Thyroid gland (tissue), 4 donors: ENCODE results near the gene TPSD1. TPM values are rescaled to one million over a fixed set of nuclear protein-coding genes. Genes with fewer than 3 reads are reported as not detected.
A peak's percentile ranks its signal among the peaks of the same experiment; 100 is the strongest.
"Not testable (repeated sequence)": the region's sequence is repeated elsewhere in the genome, so short reads cannot be mapped to it uniquely, and the experiment has no call there.

Experiments
- DNase-seq, 2 donors: peaks; one replicate each; pipeline ENCODE4 v3.0.0-alpha.2; 2019
- H3K27ac ChIP-seq, 3 donors: fragments of 200-600 bp; sonication (generic); 1 replicate in 2 of 3; 2 replicates in 1 of 3; pipeline ENCODE4 v1.5.1; 2016 to 2019; ENCODE audit warnings: mild to moderate bottlenecking in 1 of 3, moderate library complexity in 1 of 3
- H3K27me3 ChIP-seq: fragments of 200-600 bp; sonication (generic); one replicate; pipeline ENCODE4 v1.5.1; 2019
- H3K36me3 ChIP-seq, 2 donors: fragments of 200-600 bp; sonication (generic); one replicate each; pipeline ENCODE4 v1.5.1; 2016 to 2019
- H3K4me1 ChIP-seq, 2 donors: fragments of 200-600 bp; sonication (generic); one replicate each; pipeline ENCODE4 v1.5.1; 2017 to 2019
- H3K4me3 ChIP-seq, 3 donors: fragments of 200-600 bp; sonication (generic); replicated peaks in 1 of 3; 1 replicate in 2 of 3; 2 replicates in 1 of 3; pipeline ENCODE4 v1.5.1; 2016; ENCODE audit warnings: mild to moderate bottlenecking in 1 of 3
- H3K9me3 ChIP-seq: fragments of 200-600 bp; sonication (generic); one replicate; pipeline ENCODE4 v1.5.1; 2017
- CTCF ChIP-seq, 6 experiments: fragments of 200-600 bp in 3 of 6; fragments of 450-650 bp in 3 of 6; sonication (generic) in 3 of 6; IDR thresholded peaks; one replicate each; pipeline ENCODE4 v1.5.1; 2016 to 2019; ENCODE audit warnings: antibody characterized with exemption in 6 of 6, mild to moderate bottlenecking in 2 of 6, inconsistent platforms in 1 of 6, moderate library complexity in 1 of 6
- POLR2A ChIP-seq, 2 donors: fragments of 450-650 bp; IDR thresholded peaks; one replicate each; pipeline ENCODE4 v1.6.1; 2017; ENCODE audit warnings: antibody characterized with exemption in 2 of 2, mild to moderate bottlenecking in 2 of 2, moderate library complexity in 1 of 2
- WGBS, 2 donors: methylation state at CpG; one replicate each; pipeline ENCODE4 v1.1.5; 2017; 5-methylcytosine and 5-hydroxymethylcytosine counted together
- intact Hi-C: fragments of 100-400 bp; cut with DNase I; formaldehyde crosslinking; loops from one replicate; pipeline ENCODE4 v1.15.1; 2023
- total RNA-seq, 4 donors: library from RNA; depleted of rRNA; stranded (reverse); fragments of >200 nt; gene quantifications; one replicate each; pipeline ENCODE4 v1.2.3, GENCODE V29; 2016

Gene TPSD1
- total RNA-seq, 4 donors from 2014 or later, result 0.33 TPM; not detected in 3

GRCh38 chr16:1265090-1265630, 9.3 kb downstream of the TPSD1 start:
- WGBS, 2 donors, result 67 to 81% methylated on average over 9 to 11 of the region's 13 CpGs

DNA sequence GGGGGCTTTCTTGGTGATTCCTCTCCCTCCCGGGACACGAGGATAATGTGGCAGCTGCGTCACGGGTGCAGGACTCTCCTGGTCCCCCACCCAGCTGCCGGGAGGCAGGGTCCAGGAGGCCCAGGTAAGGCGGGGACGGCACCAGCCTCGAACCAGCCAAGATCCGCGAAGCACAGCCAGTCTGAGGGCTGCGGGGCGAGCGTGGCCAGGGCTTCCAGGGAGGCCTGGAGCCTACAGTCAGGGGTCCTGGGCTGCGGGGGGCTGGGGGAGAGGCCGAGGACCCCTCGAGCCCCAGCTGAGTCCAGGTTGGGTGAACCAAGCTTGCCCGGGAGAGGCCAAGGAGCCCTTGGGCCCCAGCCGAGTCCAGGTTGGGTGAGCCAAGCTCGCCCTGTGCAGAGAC, 10.0 kb downstream of the TPSD1 start:
- Histone ChIP-seq H3K4me1 (no peaks in the 10 kb centered on the region), H3K36me3 (no peaks in the 10 kb centered on the region), H3K27me3 (no peaks in the 10 kb centered on the region), H3K4me3 (no peak overlapping the region), H3K27ac (no peak overlapping the region), H3K9me3 (no peaks in the 10 kb centered on the region)
- DNase-seq, result no peak
- TF ChIP-seq CTCF (IDR thresholded peaks at IDR 0.05) (no peak), POLR2A (IDR thresholded peaks at IDR 0.05) (no peak)
- intact Hi-C loops, result no loop called here
- 82 to 84% methylated on average over 11 to 19 of the region's 19 CpGs for WGBS, 2 donors

More at GRCh38 chr16:1265090-1265630, 9.3 kb downstream of the TPSD1 start:
- no peaks in the 10 kb centered on the region for H3K27me3 ChIP-seq
- intact Hi-C loops, result no loop called here
- H3K27ac ChIP-seq, result no peak overlapping the region
- no peak for DNase-seq
- H3K4me1 ChIP-seq, result no peaks in the 10 kb centered on the region
- no peaks in the 10 kb centered on the region for H3K9me3 ChIP-seq
- no peaks in the 10 kb centered on the region for H3K36me3 ChIP-seq
- no peak overlapping the region for H3K4me3 ChIP-seq
- TF ChIP-seq POLR2A (IDR thresholded peaks at IDR 0.05) (no peak), CTCF (IDR thresholded peaks at IDR 0.05) (no peak)

DNA sequence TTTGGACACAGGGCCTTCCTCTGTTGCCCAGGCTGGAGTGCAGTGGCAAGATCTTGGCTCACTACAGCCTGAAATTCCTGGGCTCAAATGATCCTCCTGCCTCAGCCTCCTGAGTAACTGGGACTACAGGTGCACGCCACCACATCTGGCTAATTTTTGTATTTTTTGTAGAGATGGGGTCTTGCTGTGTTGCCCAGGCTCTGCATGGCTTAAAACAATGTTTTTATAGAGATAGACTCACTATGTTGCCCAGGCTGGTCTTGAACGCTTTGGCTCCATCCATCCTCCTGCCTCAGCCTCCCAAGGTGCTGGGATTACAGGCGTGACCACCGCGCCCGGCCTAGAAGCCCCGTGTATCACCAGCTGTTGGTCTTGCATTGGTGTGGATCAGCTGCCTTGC, 13.5 kb downstream of the TPSD1 start:
- WGBS, 2 donors, result 91 to 97% methylated on average over 7 of the region's 7 CpGs
- H3K27me3 ChIP-seq, intact Hi-C loops, DNase-seq, H3K4me3 ChIP-seq, H3K36me3 ChIP-seq, H3K9me3 ChIP-seq, H3K4me1 ChIP-seq, H3K27ac ChIP-seq: not testable (repeated sequence)

- H3K4me3 ChIP-seq, result no peak overlapping the region
- no peaks in the 10 kb centered on the region for H3K27me3 ChIP-seq
- TF ChIP-seq POLR2A (IDR thresholded peaks at IDR 0.05) (no peak), CTCF (IDR thresholded peaks at IDR 0.05) (no peak)
- H3K36me3 ChIP-seq, result no peaks in the 10 kb centered on the region
- WGBS, 2 donors, result 62 to 65% methylated on average over 12 of the region's 12 CpGs
- DNase-seq, result no peak
- H3K4me1 ChIP-seq, result peaks cover 0 to 9% of the 10 kb centered on the region in 2 donors
- intact Hi-C loops, result no loop called here
- H3K9me3 ChIP-seq, result no peaks in the 10 kb centered on the region
- no peak overlapping the region for H3K27ac ChIP-seq
Measured at GRCh38 chr16:1271380-1271723, 15.5 kb downstream of the TPSD1 start.

DNA sequence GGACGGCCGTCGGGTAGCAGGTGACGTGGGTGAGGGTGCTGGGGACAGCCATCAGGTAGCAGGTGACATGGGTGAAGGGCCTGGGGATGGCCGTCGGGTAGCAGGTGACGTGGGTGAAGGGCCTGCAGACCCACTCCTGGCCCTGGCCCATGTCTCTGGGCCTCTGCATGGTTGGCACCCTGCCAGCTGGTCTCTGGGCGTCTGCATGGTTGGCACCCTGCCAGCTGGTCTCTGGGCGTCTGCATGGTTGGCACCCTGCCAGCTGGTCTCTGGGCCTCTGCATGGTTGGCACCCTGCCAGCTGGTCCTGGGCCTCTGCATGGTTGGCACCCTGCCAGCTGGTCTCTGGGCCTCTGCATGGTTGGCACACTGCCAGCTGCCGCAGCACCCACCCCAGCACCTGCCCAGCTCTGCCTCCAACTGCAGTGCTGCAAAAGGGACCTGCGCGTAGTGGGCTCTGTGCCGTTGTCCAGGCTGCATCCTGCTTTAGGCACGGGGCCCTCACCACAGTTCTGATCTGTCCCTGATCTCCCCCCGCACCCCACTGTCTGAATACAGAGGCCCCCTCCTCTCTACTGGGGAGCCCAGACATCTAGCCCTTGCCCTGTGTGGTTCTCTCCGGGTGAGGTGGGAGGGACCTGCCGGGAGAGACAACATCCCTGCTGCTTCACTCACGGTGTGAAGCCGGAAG, 16.0 kb downstream of the TPSD1 start:
- 7 to 9% methylated on average over 11 to 17 of the region's 19 CpGs for WGBS, 2 donors
- H3K36me3 ChIP-seq, H3K27ac ChIP-seq, H3K9me3 ChIP-seq, H3K27me3 ChIP-seq, H3K4me3 ChIP-seq, H3K4me1 ChIP-seq, intact Hi-C loops: not testable (repeated sequence)
- peak; percentile 66 to 80 for DNase-seq

- H3K9me3 ChIP-seq, result no peaks in the 10 kb centered on the region
- H3K36me3 ChIP-seq, result no peaks in the 10 kb centered on the region
- H3K4me1 ChIP-seq, result peaks cover 0 to 9% of the 10 kb centered on the region in 2 donors
- H3K4me3 ChIP-seq, result no peak overlapping the region
- 67 to 75% methylated on average over 7 to 9 of the region's 9 CpGs for WGBS, 2 donors
- no peak for DNase-seq
- TF ChIP-seq CTCF (IDR thresholded peaks at IDR 0.05) (no peak), POLR2A (IDR thresholded peaks at IDR 0.05) (no peak)
- intact Hi-C loops, result no loop called here
- H3K27ac ChIP-seq, result no peak overlapping the region
- H3K27me3 ChIP-seq, result no peaks in the 10 kb centered on the region
Measured at GRCh38 chr16:1272453-1273198, 16.8 kb downstream of the TPSD1 start.
